Peyer's patch (tissue), 4 donors: ENCODE data around the gene SMYD3. TPM values are rescaled to one million over a fixed set of nuclear protein-coding genes. Genes with fewer than 3 reads are reported as not detected.

ENCODE experiments used
- DNase-seq, 3 donors: peaks; one replicate each; pipeline ENCODE4 v3.0.0-alpha.2; 2017 to 2019
- H3K27ac ChIP-seq, 4 donors: fragments of 200-600 bp; sonication (generic); one replicate each; pipeline ENCODE4 v1.5.1; 2016 to 2019
- H3K27me3 ChIP-seq, 2 donors: fragments of 200-600 bp; sonication (generic); one replicate each; pipeline ENCODE4 v1.5.1; 2019
- H3K36me3 ChIP-seq, 3 donors: fragments of 200-600 bp; sonication (generic); one replicate each; pipeline ENCODE4 v1.5.1; 2016 to 2019
- H3K4me1 ChIP-seq, 4 donors: fragments of 200-600 bp; sonication (generic); one replicate each; pipeline ENCODE4 v1.5.1; 2016 to 2019
- H3K4me3 ChIP-seq, 4 donors: fragments of 200-600 bp; sonication (generic); 1 replicate in 3 of 4; 2 replicates in 1 of 4; pipeline ENCODE4 v1.5.1; 2016 to 2019; ENCODE audit warnings: mild to moderate bottlenecking in 1 of 4
- H3K9me3 ChIP-seq, 4 donors: fragments of 200-600 bp; sonication (generic); one replicate each; pipeline ENCODE4 v1.5.1; 2016 to 2019; ENCODE audit warnings: mild to moderate bottlenecking in 1 of 4
- CTCF ChIP-seq, 6 experiments: fragments of 450-650 bp in 4 of 6; fragments of 200-600 bp in 2 of 6; sonication (generic) in 1 of 6; IDR thresholded peaks; one replicate each; pipeline ENCODE4 v1.5.1; 2017 to 2019; ENCODE audit warnings: antibody characterized with exemption in 6 of 6, mild to moderate bottlenecking in 3 of 6, moderate library complexity in 1 of 6
- POLR2A ChIP-seq, 2 donors: fragments of 450-650 bp; IDR thresholded peaks; one replicate each; pipeline ENCODE4 v1.5.1; 2017; ENCODE audit warnings: antibody characterized with exemption in 2 of 2, mild to moderate bottlenecking in 2 of 2, moderate library complexity in 2 of 2
- total RNA-seq, 4 donors: library from RNA; depleted of rRNA; stranded (reverse); fragments of >200 nt; gene quantifications; one replicate each; pipeline ENCODE4 v1.1.0, GENCODE V29; 2016

SMYD3 gene
- total RNA-seq, 4 donors from 2014 or later = 19.8 to 55.3 (median 26.9) TPM

DNA sequence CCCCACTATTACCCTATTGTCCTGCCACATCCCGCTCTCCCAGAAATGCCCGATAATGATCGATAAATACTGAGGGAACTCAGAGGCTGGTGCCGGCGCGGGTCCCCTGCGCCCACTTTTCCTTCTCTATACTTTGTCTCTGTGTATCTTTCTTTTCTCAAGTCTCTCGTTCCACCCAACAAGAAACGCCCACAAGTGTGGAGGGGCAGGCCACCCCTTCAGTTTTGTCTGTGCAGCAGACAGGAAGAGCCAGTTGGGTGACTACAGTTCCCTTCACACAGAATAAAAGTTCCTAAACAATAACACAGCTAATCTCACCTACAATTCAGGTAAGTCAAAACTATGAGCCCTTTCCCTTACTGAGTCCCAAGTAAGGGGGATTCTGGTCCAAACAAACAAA lies 423.7 kb downstream of the SMYD3 start:
- no peak for DNase-seq
- Histone ChIP-seq H3K27me3 (no peaks in the 10 kb centered on the region), H3K27ac (no peak overlapping the region), H3K36me3 (no peaks in the 10 kb centered on the region), H3K9me3 (no peaks in the 10 kb centered on the region), H3K4me3 (no peak overlapping the region), H3K4me1 (no peaks in the 10 kb centered on the region)
- TF ChIP-seq CTCF (IDR thresholded peaks at IDR 0.05) (no peak), POLR2A (IDR thresholded peaks at IDR 0.05) (no peak)

- H3K27me3 ChIP-seq = no peaks in the 10 kb centered on the region
- H3K9me3 ChIP-seq = no peaks in the 10 kb centered on the region
- H3K4me1 ChIP-seq = no peaks in the 10 kb centered on the region
- H3K36me3 ChIP-seq = no peaks in the 10 kb centered on the region
- TF ChIP-seq POLR2A (IDR thresholded peaks at IDR 0.05) (no peak), CTCF (IDR thresholded peaks at IDR 0.05) (no peak)
- no peak overlapping the region for H3K27ac ChIP-seq
- H3K4me3 ChIP-seq = no peak overlapping the region
- no peak for DNase-seq
Measured at GRCh38 chr1:246081856-246082668, 425.0 kb downstream of the SMYD3 start.

- TF ChIP-seq POLR2A (IDR thresholded peaks at IDR 0.05) (no peak), CTCF (IDR thresholded peaks at IDR 0.05) (no peak)
- Histone ChIP-seq H3K27me3 (no peaks in the 10 kb centered on the region), H3K27ac (no peak overlapping the region), H3K36me3 (no peaks in the 10 kb centered on the region), H3K4me1 (no peaks in the 10 kb centered on the region), H3K4me3 (no peak overlapping the region), H3K9me3 (no peaks in the 10 kb centered on the region)
- DNase-seq = no peak
Measured at GRCh38 chr1:246081138-246081702, 425.9 kb downstream of the SMYD3 start.

DNA sequence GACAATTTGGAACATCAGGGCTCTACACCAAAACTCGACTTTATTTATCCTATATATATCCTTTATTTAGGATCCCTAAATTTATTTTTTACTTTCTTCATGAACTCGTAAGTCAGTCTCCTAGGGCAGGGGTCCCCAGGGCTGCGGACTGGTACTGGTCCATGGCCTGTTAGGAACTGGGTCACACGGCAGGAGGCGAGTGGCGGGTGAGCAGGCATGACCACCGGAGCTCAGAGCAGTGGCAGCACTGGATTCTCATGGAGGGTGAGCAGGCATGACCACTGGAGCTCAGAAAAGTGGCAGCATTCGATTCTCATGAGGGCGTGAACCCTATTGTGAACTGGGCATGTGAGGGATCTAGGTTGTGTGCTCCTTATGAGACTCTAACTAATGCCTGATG lies 427.0 kb downstream of the SMYD3 start:
- H3K9me3 ChIP-seq = no peaks in the 10 kb centered on the region
- H3K36me3 ChIP-seq = no peaks in the 10 kb centered on the region
- H3K4me1 ChIP-seq = no peaks in the 10 kb centered on the region
- no peak overlapping the region for H3K27ac ChIP-seq
- no peak overlapping the region for H3K4me3 ChIP-seq
- TF ChIP-seq CTCF (IDR thresholded peaks at IDR 0.05) = no peak
- DNase-seq = no peak
- H3K27me3 ChIP-seq = no peaks in the 10 kb centered on the region

GRCh38 chr1:246078888-246079252 lies 428.2 kb downstream of the SMYD3 start:
- Histone ChIP-seq H3K4me1 (no peaks in the 10 kb centered on the region), H3K27me3 (no peaks in the 10 kb centered on the region), H3K9me3 (no peaks in the 10 kb centered on the region), H3K27ac (no peak overlapping the region), H3K36me3 (no peaks in the 10 kb centered on the region), H3K4me3 (no peak overlapping the region)
- no peak for DNase-seq
- TF ChIP-seq CTCF (IDR thresholded peaks at IDR 0.05) = no peak
- no peak for TF ChIP-seq POLR2A (IDR thresholded peaks at IDR 0.05)
